Caco-2 (cell line): ENCODE results near the gene CILP2. TPM values are rescaled to one million over a fixed set of nuclear protein-coding genes. Genes with fewer than 3 reads are reported as not detected.

Experiments used
- BruUV-seq: library from RNA; stranded (reverse); fragments of 400-500 nt; replicated peaks from 2 replicates; lab custom pipeline; 2021; lab: Mats Ljungman, UMichigan
- CTCF ChIA-PET: fragments of 300-600 bp; sonication (Branson Sonifier 250); formaldehyde crosslinking; loops from one replicate; lab custom pipeline; 2022; ENCODE audit warnings: antibody characterized with exemption; lab: Charles Lee
- POLR2A ChIA-PET: fragments of 300-600 bp; sonication (Branson Sonifier 250); formaldehyde crosslinking; loops from one replicate; lab custom pipeline; 2022; ENCODE audit warnings: antibody characterized with exemption; lab: Charles Lee
- DNase-seq, 2 experiments: peaks; one replicate each; pipeline versions ENCODE4 v3.0.0 to v3.0.0-alpha.2; 2020 to 2022
- H3K27me3 ChIP-seq: replicated peaks from 2 replicates; pipeline ENCODE4 v1.6.0; 2011; ENCODE audit warnings: low read length; ENCODE audit not compliant: control insufficient read depth, insufficient read depth
- H3K36me3 ChIP-seq: 2 replicates; pipeline ENCODE4 v1.5.1; 2011; ENCODE audit warnings: low read length; ENCODE audit not compliant: control insufficient read depth, insufficient read depth
- H3K4me1 ChIP-seq: fragments of 250-450 bp; sonication (Bioruptor Pico); 2 replicates; pipeline ENCODE4 v1.5.1; 2020; ENCODE audit warnings: mild to moderate bottlenecking
- H3K4me3 ChIP-seq: 2 replicates; pipeline ENCODE4 v1.5.1; 2011; ENCODE audit warnings: low read depth, mild to moderate bottlenecking, control low read depth, low read length
- H3K9me3 ChIP-seq: fragments of 250-450 bp; sonication (Bioruptor Pico); 2 replicates; pipeline ENCODE4 v1.5.1; 2020; ENCODE audit warnings: mild to moderate bottlenecking, moderate library complexity
- H3K27ac Mint-ChIP-seq: one replicate; pipeline ENCODE4 v1.8.0; 2022; ENCODE audit warnings: mixed read lengths; ENCODE audit not compliant: unreplicated experiment
- H3K27me3 Mint-ChIP-seq: one replicate; pipeline ENCODE4 v1.8.0; 2022; ENCODE audit warnings: mixed read lengths; ENCODE audit not compliant: insufficient read depth, unreplicated experiment
- H3K36me3 Mint-ChIP-seq: one replicate; pipeline ENCODE4 v1.8.0; 2022; ENCODE audit warnings: mild to moderate bottlenecking, mixed read lengths; ENCODE audit not compliant: insufficient read depth, unreplicated experiment
- H3K4me1 Mint-ChIP-seq: one replicate; pipeline ENCODE4 v1.8.0; 2022; ENCODE audit warnings: low read depth, mixed read lengths; ENCODE audit not compliant: unreplicated experiment
- H3K4me3 Mint-ChIP-seq: one replicate; pipeline ENCODE4 v1.8.0; 2022; ENCODE audit warnings: mild to moderate bottlenecking, moderate library complexity, mixed read lengths; ENCODE audit not compliant: unreplicated experiment
- H3K9me3 Mint-ChIP-seq: one replicate; pipeline ENCODE4 v1.8.0; 2022; ENCODE audit warnings: mixed read lengths; ENCODE audit not compliant: unreplicated experiment
- CTCF ChIP-seq, 2 experiments: fragments of 200-600 bp in 1 of 2; IDR thresholded peaks; 1 replicate in 1 of 2; 2 replicates in 1 of 2; pipeline versions ENCODE4 v1.5.1 to v1.8.0; 2011 to 2022; ENCODE audit warnings: antibody characterized with exemption in 1 of 2, control low read depth in 1 of 2, inconsistent platforms in 1 of 2, low read depth in 1 of 2, low read length in 1 of 2, mild to moderate bottlenecking in 1 of 2, moderate library complexity in 1 of 2; ENCODE audit not compliant: insufficient read depth in 1 of 2, severe bottlenecking in 1 of 2, unreplicated experiment in 1 of 2
- intact Hi-C: fragments of 100-400 bp; cut with micrococcal nuclease; formaldehyde crosslinking; loops from one replicate; pipeline ENCODE4 v1.10.0; 2022; ENCODE audit not compliant: unreplicated experiment
- total RNA-seq: library from RNA; stranded (reverse); gene quantifications from 2 replicates; pipeline ENCODE4 v1.2.3, GENCODE V29; 2022

The CILP2 gene
- total RNA-seq, 1 experiment from 2014 or later: 1.3 TPM

GRCh38 chr19:19544257-19544953 is 6.3 kb downstream of the CILP2 start:
- Histone ChIP-seq H3K4me3 (no peak overlapping the region), H3K9me3 (no peaks in the 10 kb centered on the region), H3K27me3 (no peaks in the 10 kb centered on the region), H3K4me1 (no peaks in the 10 kb centered on the region), H3K36me3 (no peaks in the 10 kb centered on the region)
- TF ChIP-seq CTCF (IDR thresholded peaks at IDR 0.05; ENCODE audit: insufficient read depth in 1 of 2, low read depth in 1 of 2, low read length in 1 of 2, severe bottlenecking in 1 of 2, unreplicated experiment in 1 of 2): no peak
- ChIA-PET POLR2A (no interaction called here), CTCF (no interaction called here)
- Mint-ChIP-seq H3K9me3 (no peaks in the 10 kb centered on the region), H3K36me3 (no peaks in the 10 kb centered on the region), H3K27me3 (peaks cover 4% of the 10 kb centered on the region), H3K4me1 (no peaks in the 10 kb centered on the region), H3K27ac (no peak overlapping the region), H3K4me3 (no peak overlapping the region)
- intact Hi-C loops: no loop called here
- DNase-seq: no peak
- no TSS peak for BruUV-seq

- ChIA-PET POLR2A (no interaction called here), CTCF (no interaction called here)
- H3K9me3 Mint-ChIP-seq: no peaks in the 10 kb centered on the region
- no peaks in the 10 kb centered on the region for H3K27me3 ChIP-seq
- H3K4me3 Mint-ChIP-seq: no peak overlapping the region
- BruUV-seq: no TSS peak
- no peak overlapping the region for H3K4me3 ChIP-seq
- H3K36me3 ChIP-seq: no peaks in the 10 kb centered on the region
- H3K9me3 ChIP-seq: no peaks in the 10 kb centered on the region
- H3K27me3 Mint-ChIP-seq: peaks cover 4% of the 10 kb centered on the region
- H3K27ac Mint-ChIP-seq: no peak overlapping the region
- H3K36me3 Mint-ChIP-seq: no peaks in the 10 kb centered on the region
- intact Hi-C loops: no loop called here
- TF ChIP-seq CTCF (IDR thresholded peaks at IDR 0.05; ENCODE audit: insufficient read depth in 1 of 2, low read depth in 1 of 2, low read length in 1 of 2, severe bottlenecking in 1 of 2, unreplicated experiment in 1 of 2): no peak
- H3K4me1 ChIP-seq: no peaks in the 10 kb centered on the region
- no peak for DNase-seq
- no peaks in the 10 kb centered on the region for H3K4me1 Mint-ChIP-seq
These were observed 7.0 kb downstream of the CILP2 start for GRCh38 chr19:19544954-19545591.

- intact Hi-C loops: no loop called here
- Mint-ChIP-seq H3K27me3 (peaks cover 4% of the 10 kb centered on the region), H3K27ac (no peak overlapping the region), H3K4me1 (no peaks in the 10 kb centered on the region), H3K36me3 (no peaks in the 10 kb centered on the region), H3K4me3 (no peak overlapping the region), H3K9me3 (no peaks in the 10 kb centered on the region)
- H3K36me3 ChIP-seq: no peaks in the 10 kb centered on the region
- no peak overlapping the region for H3K4me3 ChIP-seq
- H3K9me3 ChIP-seq: no peaks in the 10 kb centered on the region
- DNase-seq: no peak
- TF ChIP-seq CTCF (IDR thresholded peaks at IDR 0.05; ENCODE audit: insufficient read depth in 1 of 2, low read depth in 1 of 2, low read length in 1 of 2, severe bottlenecking in 1 of 2, unreplicated experiment in 1 of 2): no peak
- no peaks in the 10 kb centered on the region for H3K27me3 ChIP-seq
- POLR2A ChIA-PET: no interaction called here
- H3K4me1 ChIP-seq: no peaks in the 10 kb centered on the region
- CTCF ChIA-PET: no interaction called here
- BruUV-seq: no TSS peak
These were observed 7.6 kb downstream of the CILP2 start for GRCh38 chr19:19545707-19546106.
